ENCODE measurements around the gene ARHGAP10.

Gene ARHGAP10

DNA sequence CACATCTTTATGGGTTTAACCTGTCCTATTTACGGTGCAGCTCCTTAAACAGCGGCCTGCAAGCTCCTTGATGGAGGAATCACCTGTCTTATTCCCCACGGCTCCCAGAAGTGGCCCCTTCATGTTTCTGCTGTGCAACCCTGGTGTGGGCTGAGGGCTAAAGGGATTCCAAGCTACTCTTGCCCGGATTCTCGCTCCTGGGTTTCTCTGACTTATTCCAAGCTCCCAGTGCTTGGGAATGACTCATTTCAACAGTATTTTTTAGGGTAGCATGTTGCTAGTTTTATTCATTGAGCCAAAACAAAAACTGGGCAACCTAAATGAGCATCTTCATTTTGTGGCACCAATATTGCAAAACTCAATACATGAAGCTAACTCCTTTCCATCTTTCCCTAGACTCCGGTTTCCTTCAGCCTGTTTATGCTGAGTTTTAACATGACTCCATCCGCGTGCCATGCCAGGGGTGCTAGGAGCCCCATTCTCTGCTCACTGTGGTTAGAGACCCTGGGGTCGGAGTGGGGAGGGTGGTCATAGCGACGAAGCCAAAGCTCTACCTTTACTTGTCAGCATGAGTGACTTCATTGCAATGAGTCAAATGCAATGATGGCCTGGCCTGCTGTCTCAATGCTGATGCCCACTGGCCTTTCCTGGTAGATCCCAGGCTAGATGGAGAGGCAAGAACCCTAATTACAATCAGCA, 360.6 kb downstream of the ARHGAP10 start:
- no peak for DNase-seq (ENCODE audit: low read depth)

DNA sequence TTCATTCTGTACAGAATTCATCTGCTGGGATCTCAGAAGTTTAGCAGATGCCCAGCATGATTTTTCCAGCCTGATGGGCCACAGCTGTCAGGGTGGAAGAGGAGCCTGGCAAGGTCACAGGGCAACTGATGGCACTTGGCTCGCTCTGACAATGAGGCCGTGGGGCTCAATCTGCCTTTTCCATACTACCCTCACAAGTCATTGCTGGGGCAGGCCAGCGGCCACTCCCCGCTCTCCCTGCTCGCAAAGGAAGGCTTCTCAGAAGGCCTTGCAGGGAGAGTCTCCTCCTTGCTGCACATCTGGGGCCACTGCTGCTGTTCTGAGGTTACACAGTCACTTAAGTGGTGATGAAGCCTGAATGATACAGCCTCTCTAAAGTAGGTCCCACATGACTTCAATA, 361.2 kb downstream of the ARHGAP10 start:
- DNase-seq (ENCODE audit: low read depth), result no peak

DNA sequence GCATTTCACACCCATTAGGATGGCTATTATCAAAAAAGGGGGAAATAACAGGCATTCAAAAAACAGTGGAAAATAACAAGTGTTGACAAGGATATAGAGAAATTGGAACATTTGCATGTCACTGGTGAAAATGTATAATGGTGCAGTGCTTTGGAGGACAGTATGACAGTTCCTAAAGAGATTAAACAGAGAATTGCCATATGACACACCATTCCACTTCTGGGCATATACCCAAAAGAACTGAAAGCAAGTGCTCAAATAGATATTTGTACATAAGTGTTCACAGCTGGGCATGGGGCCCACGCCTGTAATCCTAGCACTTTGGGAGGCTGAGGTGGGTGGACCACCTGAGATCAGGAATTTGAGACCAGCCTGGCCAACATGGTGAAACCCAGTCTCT, 362.3 kb downstream of the ARHGAP10 start:
- DNase-seq (ENCODE audit: low read depth), result no peak

DNA sequence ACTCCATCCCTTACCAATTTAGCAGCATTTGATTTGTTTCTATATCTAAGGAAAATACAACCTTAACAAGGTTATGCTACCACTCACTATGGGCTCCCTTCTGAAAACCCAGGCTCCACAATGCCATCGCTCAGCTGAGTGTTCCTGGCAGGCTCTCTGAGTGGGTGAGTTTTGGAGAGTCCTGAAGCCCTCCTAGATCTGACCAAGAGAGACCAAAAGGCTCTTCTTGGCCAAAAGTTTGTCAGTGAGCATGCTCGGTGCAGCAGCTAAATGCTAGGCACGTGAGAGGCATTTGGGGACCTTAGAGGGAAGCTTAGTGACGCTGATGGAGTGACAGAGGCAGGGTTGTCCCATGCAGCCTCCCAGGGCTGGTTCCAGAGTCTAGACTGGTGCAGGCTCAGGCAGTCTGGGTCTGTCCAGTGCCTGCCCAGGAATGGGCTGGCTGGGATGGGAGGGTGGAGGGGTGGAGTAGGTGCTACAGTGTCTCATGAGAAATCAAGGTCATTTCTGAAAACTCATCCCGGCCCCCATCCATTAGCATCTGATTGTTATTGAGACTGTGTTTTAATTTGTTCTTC, 363.5 kb downstream of the ARHGAP10 start:
- no peak for DNase-seq (ENCODE audit: low read depth)

DNA sequence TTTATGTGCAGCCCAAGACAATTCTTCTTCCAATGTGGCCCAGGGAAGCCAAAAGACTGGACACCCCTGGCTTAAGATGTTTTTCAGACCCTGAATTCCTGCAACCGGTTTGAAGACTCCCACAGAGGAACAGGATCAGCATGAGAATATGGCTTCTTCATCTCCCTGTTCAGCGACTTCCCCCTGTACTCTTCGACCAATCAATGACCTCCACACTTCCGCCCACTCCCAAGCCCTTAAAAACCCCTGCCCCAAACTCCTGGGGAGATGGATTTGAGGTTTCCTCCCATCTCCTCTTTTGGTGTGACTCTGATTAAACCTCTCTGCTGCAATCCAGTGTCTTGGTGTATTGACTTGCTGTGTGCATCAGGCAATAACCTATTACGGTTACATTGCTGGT, 365.9 kb downstream of the ARHGAP10 start:
- DNase-seq (ENCODE audit: low read depth), result no peak

DNA sequence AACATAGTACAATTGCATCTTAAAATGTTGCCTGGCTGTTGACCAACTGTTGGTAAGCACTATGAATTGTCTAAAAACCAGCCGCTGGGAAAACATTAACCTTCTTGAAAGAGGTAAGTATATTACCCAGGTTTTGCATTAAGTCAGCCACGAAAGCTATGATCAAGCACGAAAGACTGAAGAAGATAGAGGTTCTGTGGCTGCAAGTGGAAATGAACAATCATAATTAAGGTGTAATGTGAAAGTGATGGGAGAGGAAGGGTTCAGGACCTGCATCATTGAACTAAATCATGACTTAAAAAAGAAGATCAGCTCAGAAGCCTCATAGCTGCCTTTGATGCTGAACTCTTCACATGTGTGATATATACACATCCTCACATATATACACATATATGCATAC, 369.3 kb downstream of the ARHGAP10 start:
- DNase-seq (ENCODE audit: low read depth), result no peak

DNA sequence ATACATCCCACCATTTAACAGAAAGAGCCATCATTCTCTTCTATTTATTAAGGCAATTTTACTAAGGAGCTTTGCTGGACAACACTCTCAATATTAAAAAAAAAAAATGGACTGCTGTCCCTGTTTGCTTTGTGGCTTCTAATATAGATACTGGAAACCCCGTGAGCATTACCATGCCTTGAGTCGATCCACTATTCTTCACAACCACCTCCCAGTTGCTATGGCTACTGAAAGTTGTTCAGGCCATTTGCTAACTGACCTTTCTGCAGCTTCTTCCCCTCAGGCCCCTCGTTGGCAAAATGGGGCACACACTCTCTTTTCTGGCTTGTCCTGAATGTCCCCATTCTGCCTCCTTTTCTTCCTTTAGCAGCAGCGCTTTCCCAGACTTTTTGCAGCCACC, 369.9 kb downstream of the ARHGAP10 start:
- DNase-seq (ENCODE audit: low read depth), result no peak

DNA sequence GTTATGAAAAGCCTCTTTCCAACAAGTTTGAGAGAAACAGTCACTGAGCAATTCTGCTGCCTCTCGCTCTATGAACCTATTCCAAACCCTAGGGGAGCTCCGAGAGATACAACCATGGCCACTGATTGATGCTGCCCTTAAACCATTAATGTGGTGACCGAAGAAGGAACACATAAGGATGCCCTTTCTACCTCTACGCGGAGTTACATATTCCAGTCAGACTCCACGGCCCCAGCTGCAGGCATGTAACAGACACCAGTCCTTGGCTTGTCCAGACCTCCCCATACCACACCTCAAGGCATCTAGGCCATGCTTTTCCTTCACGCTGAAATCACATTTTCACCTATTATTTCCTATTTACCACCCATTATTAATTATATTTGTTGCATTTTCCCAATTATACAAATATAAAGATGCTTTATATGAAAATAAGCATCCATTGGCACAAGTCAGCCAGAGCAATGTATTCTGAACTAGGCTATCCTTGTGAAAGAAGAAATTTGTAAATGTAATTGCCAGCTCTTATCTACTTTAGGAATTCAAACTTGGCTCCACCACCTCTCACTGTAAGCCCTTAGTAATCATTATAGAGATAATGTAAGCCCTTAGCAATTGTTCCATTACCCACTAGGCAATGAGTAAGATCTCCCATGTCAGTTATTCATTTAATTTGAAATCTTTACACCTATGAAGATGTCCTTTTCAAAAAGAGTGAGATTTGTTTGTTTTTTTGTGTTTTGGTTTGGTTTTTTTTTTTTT, 371.9 kb downstream of the ARHGAP10 start:
- peak; percentile 29 for DNase-seq (ENCODE audit: low read depth)

DNA sequence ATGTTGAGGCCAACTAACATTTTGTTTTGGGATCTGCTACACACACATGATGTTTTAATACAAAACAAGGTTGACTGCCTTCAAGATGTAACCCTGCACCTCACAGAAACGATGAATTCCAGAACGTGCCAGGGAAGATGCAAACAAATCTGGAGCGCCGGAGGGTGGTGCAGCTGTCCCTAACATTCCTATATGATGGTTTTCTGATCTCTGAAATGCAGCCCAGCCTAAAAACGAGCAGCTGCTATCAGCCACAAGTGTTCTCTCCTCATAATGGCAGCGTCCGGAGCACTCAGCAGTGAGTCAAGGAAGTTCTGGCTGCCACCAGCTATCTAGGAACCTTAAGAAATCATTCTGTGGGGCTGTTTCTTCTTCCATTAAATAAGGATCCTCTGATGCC, 376.9 kb downstream of the ARHGAP10 start:
- DNase-seq (ENCODE audit: low read depth), result no peak

DNA sequence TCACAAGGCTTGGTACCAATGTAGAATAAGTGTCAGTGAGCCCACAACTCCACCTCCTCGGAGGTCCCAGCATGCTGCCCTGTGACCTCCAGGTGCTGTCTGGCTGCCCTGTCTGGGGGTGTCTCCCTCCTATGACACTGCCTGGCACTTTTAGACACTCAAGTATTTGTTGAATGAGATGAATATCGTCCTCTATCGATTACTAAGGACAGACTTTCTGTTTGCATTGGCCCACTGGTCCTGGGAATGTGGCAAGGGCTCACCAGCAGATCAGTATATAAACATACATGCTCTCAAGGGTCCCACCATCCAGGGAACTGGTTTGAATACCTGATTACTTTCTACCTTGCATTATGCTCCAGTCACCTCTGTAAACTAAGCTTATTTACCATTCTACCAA, 377.3 kb downstream of the ARHGAP10 start:
- DNase-seq (ENCODE audit: low read depth), result no peak

DNA sequence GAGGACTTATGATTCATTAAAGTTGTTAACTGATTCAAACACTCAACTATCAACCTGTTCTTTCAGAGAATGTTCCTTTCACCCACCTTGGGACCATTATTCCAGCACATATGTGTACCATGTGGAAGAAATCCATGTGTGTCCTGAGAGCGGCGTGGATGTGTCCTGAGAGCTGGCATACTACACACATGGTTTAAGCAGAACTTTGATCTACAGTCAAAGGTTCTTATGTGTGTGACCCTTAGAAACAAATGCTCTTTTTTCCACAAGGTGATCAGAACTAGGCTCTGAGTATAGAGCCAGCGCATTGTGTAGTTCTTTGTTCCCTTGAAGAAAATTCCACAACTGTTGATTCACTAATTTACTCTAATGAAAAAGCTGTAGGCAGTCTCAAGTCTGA, 378.3 kb downstream of the ARHGAP10 start:
- no peak for DNase-seq (ENCODE audit: low read depth)

DNA sequence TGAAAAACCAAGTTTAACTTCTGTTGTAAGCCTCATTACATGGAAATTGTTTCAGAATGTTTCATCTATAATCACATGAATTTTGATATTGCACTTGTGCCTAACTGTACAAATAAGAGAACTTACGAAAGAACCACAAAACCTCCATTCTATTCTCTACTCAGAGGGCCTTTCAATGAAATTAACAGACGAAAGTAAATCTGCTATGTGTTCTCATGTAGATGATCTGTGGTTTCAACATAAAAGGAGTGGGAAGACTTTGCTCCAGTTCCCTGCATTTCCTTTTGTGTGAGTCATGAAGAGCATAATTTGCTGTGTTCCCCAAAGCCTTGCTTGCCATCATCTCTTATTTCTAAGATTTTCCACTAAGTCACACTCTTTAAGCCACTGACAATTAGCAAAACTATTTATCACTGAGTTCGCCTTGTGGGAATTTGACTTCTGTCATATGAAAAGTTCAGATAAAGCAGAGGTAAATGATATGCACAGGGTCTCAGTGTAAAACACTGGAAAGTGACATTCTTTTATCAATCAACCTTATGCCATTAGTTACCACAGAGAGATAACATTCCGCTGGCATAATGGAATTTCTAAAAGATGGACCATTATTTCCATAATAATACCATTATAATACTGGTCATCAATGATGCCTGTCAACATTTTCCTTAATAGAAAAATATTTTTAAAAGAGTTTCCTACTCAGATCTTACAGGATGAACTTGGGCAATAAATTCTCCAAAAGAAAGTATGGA, 380.5 kb downstream of the ARHGAP10 start:
- peak; percentile 78 for DNase-seq (ENCODE audit: low read depth)

DNA sequence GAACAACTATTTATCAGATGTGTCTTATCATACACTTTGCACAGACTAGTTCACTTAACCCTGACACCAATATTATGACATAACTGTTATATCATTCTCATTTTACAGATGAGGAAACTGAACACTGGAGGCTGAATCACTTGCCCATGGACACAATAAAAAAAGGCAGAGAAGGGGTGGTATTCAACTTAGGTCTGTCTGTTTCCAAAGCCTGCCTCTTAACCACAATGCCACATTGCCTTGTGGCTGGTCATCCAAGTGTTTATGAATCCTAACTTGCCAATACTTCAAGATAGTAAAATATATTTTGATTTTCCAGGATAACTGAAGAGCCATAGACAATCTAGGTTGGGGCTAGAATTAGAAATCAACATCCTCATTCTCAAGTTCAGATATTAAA, 382.5 kb downstream of the ARHGAP10 start:
- peak; percentile 5 for DNase-seq (ENCODE audit: low read depth)

DNA sequence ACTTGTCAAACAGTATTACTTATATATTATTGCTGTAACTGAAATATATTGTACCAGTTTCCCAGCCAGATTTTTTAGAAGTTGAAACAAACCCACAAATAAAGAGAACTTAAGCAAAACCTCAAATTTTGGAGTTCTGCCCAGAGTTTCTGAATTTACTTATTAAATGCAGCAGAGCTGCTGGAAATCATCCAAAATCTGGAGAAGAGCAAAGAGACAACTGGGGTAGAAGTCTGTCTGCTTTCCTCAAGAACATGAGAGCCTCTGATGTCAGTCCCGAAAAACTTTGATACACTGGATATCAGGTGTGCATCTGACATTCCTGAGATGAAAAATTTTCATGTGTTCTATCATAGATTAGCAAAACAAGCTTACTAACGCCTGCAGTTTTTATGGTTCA, 384.4 kb downstream of the ARHGAP10 start:
- peak; percentile 87 for DNase-seq (ENCODE audit: low read depth)

DNA sequence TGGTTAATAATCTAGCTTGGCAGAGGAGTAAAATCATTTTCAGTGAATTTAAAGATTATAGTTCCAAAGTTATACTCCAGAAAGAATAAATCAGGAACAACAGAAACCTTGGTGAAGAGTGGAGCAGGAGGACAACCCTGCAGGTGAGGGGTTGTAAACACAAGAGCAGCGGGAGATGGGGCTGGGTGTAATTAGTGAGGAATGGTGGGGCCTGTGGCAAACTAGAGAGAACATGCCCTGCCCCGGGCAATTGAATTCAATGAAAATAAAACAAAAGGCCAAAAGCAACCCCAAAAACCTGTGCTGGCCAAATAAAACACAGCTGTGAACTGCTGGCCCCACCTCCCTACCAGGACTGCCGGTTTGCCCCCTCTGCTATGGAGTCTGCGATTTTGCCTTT, 385.1 kb downstream of the ARHGAP10 start:
- DNase-seq (ENCODE audit: low read depth), result no peak

DNA sequence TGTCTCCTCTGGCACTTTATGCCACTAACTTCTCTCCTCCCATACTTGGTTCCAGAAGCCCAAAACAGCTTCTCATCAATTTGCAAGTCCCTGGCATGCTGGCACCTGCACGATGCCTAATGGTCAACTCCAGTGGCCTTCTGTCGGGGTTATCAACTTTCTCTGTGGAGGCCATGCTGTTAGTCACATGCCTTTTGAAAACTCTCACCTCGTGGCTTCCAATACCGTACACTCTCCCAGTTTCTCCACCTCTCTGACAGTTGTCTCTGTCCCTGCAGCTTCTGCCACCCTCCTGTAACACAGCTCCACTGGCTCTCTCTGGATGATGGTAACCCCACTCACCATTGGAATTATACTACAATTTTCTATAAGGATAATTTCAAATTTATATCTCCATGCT, 386.3 kb downstream of the ARHGAP10 start:
- no peak for DNase-seq (ENCODE audit: low read depth)

DNA sequence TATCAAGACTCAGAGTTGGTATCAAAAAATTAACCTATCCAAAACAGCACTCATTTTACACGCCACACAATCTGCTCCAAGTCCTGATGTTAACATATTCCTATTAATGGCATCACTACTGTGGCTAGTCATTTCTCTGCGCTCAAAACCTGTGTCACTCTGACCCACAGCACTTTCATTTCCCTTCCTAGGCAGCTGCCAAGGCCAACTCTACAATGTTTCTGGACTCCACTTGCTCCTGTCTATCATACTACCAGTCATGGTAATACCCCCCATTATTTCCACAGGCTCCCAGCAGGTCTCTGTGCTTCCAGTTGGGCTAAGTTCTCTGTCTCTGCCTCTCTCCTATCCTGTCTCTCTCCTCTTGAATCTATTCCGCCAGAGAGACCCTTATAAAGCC, 386.7 kb downstream of the ARHGAP10 start:
- DNase-seq (ENCODE audit: low read depth), result no peak

DNA sequence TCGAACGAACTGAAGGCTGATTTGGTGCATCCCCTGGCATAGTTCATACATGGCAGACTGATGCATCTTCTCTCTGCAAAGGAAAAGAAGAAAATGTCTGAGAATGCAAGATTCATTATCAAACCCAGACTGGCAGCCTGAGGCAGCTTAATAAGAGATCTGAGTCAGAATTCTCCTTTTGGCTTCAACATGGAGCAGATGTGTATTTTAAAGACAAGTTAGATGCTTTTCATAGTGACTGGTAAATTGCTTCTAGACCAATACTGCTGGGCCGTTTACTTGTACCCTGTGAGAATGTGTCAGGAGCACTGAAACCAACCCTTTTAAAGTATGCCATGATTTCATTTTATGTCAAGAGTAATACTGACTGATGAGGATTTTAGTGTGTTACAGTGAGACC, 388.3 kb downstream of the ARHGAP10 start:
- DNase-seq (ENCODE audit: low read depth), result no peak

All from iris pigment epithelial cell (primary cell).